Naive B cell (primary cell): ENCODE data around the gene SRP54. TPM values are rescaled to one million over a fixed set of nuclear protein-coding genes. Genes with fewer than 3 reads are reported as not detected.
"Not testable (repeated sequence)": the region's sequence is repeated elsewhere in the genome, so short reads cannot be mapped to it uniquely, and the experiment has no call there.

ENCODE experiments used
- ATAC-seq, 2 donors: fragments of 150-1000 bp; cut with Tn5 transposase; 2 replicates each; pipeline ENCODE4 v1.10.0; 2021; ENCODE audit warnings: low read depth in 2 of 2, mild to moderate bottlenecking in 2 of 2, moderate library complexity in 2 of 2
- DNase-seq: peaks from one replicate; pipeline ENCODE4 v3.0.0; 2022
- H3K27ac Mint-ChIP-seq, 6 donors: one replicate each; pipeline ENCODE4 v1.8.0; 2020 to 2022; ENCODE audit warnings: mild to moderate bottlenecking in 6 of 6, mixed read lengths in 6 of 6, moderate library complexity in 5 of 6, inconsistent platforms in 2 of 6
- H3K27me3 Mint-ChIP-seq, 3 donors: one replicate each; pipeline ENCODE4 v1.8.0; 2021 to 2022; ENCODE audit warnings: mixed read lengths in 3 of 3, mild to moderate bottlenecking in 1 of 3
- H3K36me3 Mint-ChIP-seq, 2 donors: one replicate each; pipeline ENCODE4 v1.8.0; 2020 to 2022; ENCODE audit warnings: mixed read lengths in 2 of 2, inconsistent platforms in 1 of 2, mild to moderate bottlenecking in 1 of 2
- H3K4me1 Mint-ChIP-seq, 3 donors: one replicate each; pipeline ENCODE4 v1.8.0; 2020 to 2022; ENCODE audit warnings: mixed read lengths in 3 of 3, inconsistent platforms in 1 of 3, mild to moderate bottlenecking in 1 of 3, moderate library complexity in 1 of 3
- H3K4me3 Mint-ChIP-seq, 8 donors: one replicate each; pipeline ENCODE4 v1.8.0; 2020 to 2022; ENCODE audit warnings: mild to moderate bottlenecking in 8 of 8, mixed read lengths in 8 of 8, moderate library complexity in 8 of 8, inconsistent platforms in 2 of 8
- H3K9me3 Mint-ChIP-seq, 7 donors: one replicate each; pipeline ENCODE4 v1.8.0; 2020 to 2022; ENCODE audit warnings: mixed read lengths in 7 of 7, mild to moderate bottlenecking in 5 of 7, inconsistent platforms in 2 of 7, moderate library complexity in 1 of 7
- polyA plus RNA-seq, 6 donors: library from polyadenylated mRNA; unstranded; fragments of 300-500 nt; fragmentation: Illumina TruSeq; gene quantifications; one replicate each; pipeline ENCODE4 v1.2.3, GENCODE V29; 2021; ENCODE audit warnings: low read depth in 6 of 6

SRP54 gene
- polyA plus RNA-seq, 6 donors from 2014 or later: 16.8 to 41.2 (median 29.3) TPM

DNA sequence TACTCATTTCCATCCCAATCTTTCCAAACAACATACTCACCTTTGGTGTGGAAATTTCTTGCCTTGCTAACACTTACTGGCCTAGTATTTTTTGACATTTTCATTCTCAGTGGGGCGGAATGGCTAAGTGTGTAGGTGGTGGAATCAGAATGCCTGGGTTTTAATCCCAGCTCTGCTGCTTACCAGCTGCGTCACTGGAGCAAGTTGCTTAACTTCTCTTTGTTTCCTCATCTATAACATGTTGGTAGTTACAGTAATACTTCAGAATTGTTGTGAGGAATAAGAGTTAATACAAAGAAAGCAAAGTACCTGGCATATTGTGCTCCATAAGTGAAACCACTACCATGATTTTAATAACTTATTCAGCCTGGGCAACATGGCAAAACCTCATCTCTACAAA, 60.3 kb downstream of the SRP54 start:
- Mint-ChIP-seq H3K27ac (peak overlapping the region; percentile 8 to 86 (median 73)), H3K27me3 (no peaks in the 10 kb centered on the region), H3K9me3 (no peaks in the 10 kb centered on the region), H3K4me1 (peaks cover 12 to 21% (median 16%) of the 10 kb centered on the region in 3 donors), H3K4me3 (no peak overlapping the region), H3K36me3 (no peaks in the 10 kb centered on the region)
- ATAC-seq: no peak
- no peak for DNase-seq

DNA sequence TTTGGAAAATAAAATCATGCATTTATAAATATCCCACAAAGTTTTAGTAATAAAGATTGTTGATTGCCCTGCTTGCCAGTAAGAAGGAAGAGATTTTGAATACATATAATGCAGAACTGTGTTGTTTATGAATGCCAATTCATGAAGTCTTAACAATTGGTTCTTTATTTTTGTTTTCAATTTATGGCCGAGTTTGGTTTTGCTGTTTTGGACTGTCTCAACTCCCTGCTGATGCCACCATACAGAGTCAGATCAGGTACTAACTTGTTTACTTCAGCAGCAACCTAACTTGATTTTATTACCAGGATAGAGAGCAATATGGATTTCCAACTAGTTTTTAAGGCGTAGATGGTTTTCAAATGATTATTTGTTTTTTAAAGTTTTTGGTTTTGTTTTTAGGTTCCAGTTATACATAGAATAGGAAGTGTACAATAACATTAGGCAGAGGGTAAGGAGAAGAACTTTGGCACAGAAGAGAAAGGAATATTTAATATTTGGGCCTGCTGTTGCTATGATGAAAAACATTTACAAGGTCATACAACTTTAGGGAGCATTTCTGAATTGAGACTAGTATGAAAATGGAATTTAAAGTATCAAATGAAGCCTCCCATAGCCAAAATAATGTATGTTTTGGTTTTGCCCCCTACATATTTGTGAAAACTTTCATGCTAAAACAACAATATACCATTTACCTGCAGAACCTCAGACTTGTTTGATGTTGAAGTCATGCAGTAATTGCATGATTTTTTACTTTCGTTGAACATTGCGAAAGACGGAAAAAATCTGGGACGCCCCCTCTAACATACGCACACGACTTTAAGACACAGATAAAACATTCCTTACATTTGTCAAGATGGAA, 62.4 kb downstream of the SRP54 start:
- peak overlapping the region; percentile 97 to 100 (median 99) for H3K27ac Mint-ChIP-seq
- H3K36me3 Mint-ChIP-seq: no peaks in the 10 kb centered on the region
- H3K9me3 Mint-ChIP-seq: no peaks in the 10 kb centered on the region
- peak in 1 of 2 donors; percentile 1 for ATAC-seq
- H3K4me3 Mint-ChIP-seq: peak overlapping the region; percentile 84 to 99 (median 94)
- DNase-seq: no peak
- peaks cover 12 to 21% (median 17%) of the 10 kb centered on the region in 3 donors for H3K4me1 Mint-ChIP-seq
- H3K27me3 Mint-ChIP-seq: no peaks in the 10 kb centered on the region

DNA sequence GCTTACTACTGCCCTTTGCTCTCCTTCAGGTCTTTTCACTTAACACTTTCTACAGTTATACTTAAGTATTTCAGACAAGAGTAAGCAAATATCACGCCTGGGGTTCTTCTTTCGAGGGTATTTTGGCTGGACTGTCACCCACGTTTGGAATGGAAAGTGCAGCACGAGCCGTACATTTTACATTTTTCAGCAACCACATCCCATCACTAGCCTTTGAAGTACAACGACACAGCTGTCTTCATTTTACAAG, 62.9 kb downstream of the SRP54 start:
- Mint-ChIP-seq H3K4me3 (peak overlapping the region; percentile 84 to 99 (median 94)), H3K27ac (peak overlapping the region; percentile 97 to 100 (median 99)), H3K9me3 (no peaks in the 10 kb centered on the region), H3K36me3 (no peaks in the 10 kb centered on the region), H3K4me1 (peaks cover 12 to 21% (median 17%) of the 10 kb centered on the region in 3 donors), H3K27me3 (no peaks in the 10 kb centered on the region)
- ATAC-seq (peak in 1 of 2 donors; percentile 3), DNase-seq (no peak)

DNA sequence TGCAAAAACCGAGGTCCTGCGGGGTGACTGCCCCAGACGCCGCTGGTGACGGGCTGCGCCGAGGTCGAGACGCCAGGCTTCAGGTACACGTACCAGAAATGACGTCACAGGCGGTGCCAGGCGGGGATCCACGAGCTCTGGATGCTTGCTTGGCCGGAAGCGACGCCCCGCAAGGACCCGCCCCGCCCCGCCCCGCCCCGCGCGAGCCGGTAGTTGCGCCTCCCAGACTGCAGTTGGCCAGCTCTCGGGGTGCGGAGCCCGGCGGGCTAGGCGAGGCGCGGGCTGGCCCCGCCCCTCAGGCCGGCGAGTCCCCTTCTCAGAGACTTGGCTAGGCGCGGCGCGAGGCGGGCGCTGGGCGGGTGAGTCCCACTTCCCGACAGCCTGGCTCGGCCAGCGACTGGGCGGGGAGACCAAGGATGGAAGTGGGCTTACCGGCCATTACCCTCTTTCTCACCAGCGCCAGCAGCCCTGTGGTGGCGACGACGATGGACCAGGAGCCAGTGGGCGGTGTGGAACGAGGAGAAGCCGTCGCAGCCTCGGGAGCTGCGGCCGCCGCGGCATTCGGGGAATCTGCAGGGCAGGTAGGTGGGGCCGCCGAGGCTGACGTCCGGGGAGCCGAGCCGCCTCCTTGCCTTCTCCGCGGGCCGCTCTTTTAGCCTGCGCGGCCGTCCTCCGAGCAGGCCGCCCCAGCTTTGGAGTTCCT, 63.4 kb downstream of the SRP54 start, which contains the start of gene FAM177A1:
Gene FAM177A1, plus strand, starts transcription at position 225 of the 703 bp plus-strand sequence. Its CDS starts 192 bp downstream, at position 417.
- Mint-ChIP-seq H3K9me3 (no peaks in the 10 kb centered on the region), H3K36me3 (no peaks in the 10 kb centered on the region), H3K4me1 (peaks cover 12 to 21% (median 17%) of the 10 kb centered on the region in 3 donors), H3K4me3 (peak within 1 kb of the TSS; percentile 84 to 99 (median 94)), H3K27me3 (no peaks in the 10 kb centered on the region), H3K27ac (peak within 1 kb of the TSS; percentile 98 to 100 (median 99))
- ATAC-seq (peak; percentile 85 to 87), DNase-seq (peak; percentile 97)

DNA sequence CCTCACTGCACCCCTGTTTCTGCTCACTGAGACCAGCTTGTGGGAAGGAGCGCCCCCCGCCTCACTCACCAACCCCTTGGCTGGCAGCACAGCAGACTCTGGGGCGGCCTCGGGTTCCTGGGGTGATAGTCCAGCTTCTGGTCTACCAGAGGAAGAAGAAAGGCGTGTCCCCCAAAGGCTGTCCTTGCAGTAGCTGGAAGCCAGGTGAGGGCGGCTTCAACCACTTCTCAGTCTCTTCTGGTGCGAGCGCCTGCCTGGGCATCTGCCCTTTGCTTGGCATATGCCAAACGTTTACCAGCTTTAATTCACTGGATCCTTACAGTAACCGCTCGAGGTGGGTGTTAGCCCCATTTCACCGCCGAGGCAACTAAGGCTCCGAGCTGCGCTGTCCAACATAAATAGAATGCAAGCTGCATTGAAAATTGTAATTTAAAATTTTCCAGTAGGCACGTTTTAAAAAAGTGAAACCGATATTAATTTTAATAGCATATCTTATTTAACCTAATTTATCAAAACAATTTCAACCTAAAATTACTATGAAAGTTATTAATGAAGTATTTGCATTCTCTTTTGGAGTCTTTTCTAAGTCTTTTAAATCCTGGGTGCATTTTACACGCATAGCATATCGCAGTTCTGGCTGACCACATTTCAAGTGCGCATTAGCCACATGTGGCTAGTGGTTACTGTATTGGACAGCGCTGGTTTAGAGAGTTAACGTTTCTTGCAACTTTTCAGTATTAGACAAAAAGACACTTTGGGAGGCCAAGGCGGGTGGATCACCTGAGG, 64.2 kb downstream of the SRP54 start:
- ATAC-seq (peak; percentile 3 to 5), DNase-seq (no peak)
- no peaks in the 10 kb centered on the region for H3K9me3 Mint-ChIP-seq
- peak overlapping the region; percentile 84 to 99 (median 94) for H3K4me3 Mint-ChIP-seq
- no peaks in the 10 kb centered on the region for H3K27me3 Mint-ChIP-seq
- peaks cover 12 to 21% (median 17%) of the 10 kb centered on the region in 3 donors for H3K4me1 Mint-ChIP-seq
- H3K36me3 Mint-ChIP-seq: no peaks in the 10 kb centered on the region
- H3K27ac Mint-ChIP-seq: peak overlapping the region; percentile 97 to 99 (median 98)

DNA sequence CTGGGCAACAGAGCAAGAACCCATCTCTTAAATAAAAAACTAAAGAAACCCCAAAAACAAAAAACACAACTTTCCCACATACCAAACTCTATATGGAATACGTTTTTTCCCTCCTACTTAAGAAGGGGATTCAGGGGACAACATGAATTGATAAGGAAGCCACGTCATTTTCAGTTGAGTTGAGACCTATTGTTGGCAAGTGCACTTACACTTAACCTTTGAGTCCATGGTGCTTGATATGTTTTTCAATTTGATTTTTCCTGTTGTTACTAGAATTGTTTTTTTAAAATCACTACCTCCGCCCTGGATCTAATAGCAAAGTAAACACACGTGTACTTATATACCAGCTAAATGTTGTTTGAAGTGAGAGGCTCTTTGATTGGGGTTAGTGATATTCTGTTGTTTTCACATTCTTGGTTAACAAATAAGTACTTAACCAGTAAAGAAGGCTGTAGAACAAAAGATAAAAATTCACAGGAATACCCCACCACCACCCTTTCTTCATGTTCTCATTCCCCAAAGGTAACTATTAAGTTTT, 65.3 kb downstream of the SRP54 start:
- Mint-ChIP-seq H3K4me1 (peaks cover 12 to 21% (median 17%) of the 10 kb centered on the region in 3 donors), H3K27ac (peak overlapping the region; percentile 24 to 91 (median 66)), H3K36me3 (peaks cover 0 to 2% of the 10 kb centered on the region in 2 donors), H3K4me3 (peak overlapping the region in 7 of 8 donors; percentile 40 to 96 (median 91)), H3K9me3 (no peaks in the 10 kb centered on the region), H3K27me3 (no peaks in the 10 kb centered on the region)
- ATAC-seq (no peak), DNase-seq (no peak)

DNA sequence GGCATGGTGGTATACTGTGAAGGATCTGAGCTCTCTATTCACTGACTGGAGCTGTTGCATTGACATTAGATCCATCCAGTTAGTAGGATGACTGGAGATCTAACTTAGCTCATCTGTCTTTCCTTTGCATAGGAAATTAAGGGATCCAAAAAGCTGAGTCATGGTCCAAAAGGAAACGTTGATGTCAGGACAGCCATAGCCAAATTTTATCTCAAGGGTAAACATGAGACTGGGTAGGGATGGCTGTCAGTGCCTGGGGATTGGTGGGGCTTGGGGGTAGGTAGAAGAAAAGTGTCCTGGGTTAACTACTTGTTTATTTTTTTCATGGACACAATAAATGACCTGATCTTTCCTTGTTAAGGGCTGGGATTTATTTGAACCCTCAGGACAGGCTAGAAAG, 67.9 kb downstream of the SRP54 start:
- Mint-ChIP-seq H3K36me3 (peaks cover 0 to 5% of the 10 kb centered on the region in 2 donors), H3K27ac (peak overlapping the region in 1 of 6 donors; percentile 37), H3K4me1 (peaks cover 5 to 12% (median 9%) of the 10 kb centered on the region in 3 donors), H3K27me3 (no peaks in the 10 kb centered on the region), H3K9me3 (no peaks in the 10 kb centered on the region), H3K4me3 (peak overlapping the region in 2 of 8 donors; percentile 35 to 36)
- DNase-seq (no peak), ATAC-seq (no peak)

DNA sequence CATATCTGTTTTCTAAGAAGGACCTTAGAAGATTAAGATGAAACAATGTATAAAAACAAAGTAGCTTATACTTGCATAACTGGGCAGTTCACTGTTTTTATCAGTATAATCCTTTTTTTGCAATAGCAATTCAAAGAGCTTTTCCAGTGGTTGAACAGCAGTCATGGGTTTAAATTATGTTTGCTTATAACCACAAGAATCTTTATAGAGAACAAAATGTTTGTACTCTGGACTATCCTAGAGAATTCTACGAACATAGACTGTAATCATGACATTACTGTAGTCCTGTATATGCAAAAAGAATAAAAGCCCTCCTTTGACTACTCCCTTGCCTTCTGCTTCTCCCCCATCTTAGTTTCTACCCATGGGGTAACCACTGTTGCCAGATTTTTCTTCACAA, 69.0 kb downstream of the SRP54 start:
- Mint-ChIP-seq H3K27ac (no peak overlapping the region), H3K27me3 (no peaks in the 10 kb centered on the region), H3K36me3 (peaks cover 0 to 5% of the 10 kb centered on the region in 2 donors), H3K4me1 (peaks cover 3 to 11% (median 8%) of the 10 kb centered on the region in 3 donors), H3K9me3 (no peaks in the 10 kb centered on the region), H3K4me3 (no peak overlapping the region)
- DNase-seq (no peak), ATAC-seq (no peak)

DNA sequence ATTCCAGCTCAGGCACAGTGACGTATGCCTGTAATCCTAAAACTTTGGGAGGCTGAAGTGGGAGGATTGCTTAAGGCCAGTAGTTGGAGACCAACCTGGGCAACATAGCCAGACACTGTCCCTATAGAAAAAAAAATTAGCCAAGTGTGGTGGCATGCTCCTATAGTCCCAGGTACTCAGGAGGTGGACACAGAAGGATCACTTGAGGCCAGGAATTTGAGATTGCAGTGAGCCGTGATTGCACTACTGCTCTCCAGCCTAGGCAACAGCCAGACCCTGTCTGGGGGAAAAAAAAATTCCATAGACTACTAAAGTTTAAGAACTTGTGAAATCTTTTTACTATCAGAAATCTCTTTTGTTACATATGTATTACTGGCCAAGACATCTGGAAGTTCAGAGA, 69.8 kb downstream of the SRP54 start:
- peaks cover 2 to 15% (median 3%) of the 10 kb centered on the region in 3 donors for H3K4me1 Mint-ChIP-seq
- DNase-seq (no peak), ATAC-seq (no peak)
- H3K9me3 Mint-ChIP-seq: no peaks in the 10 kb centered on the region
- no peak overlapping the region for H3K27ac Mint-ChIP-seq
- H3K4me3 Mint-ChIP-seq: no peak overlapping the region
- peaks cover 0 to 5% of the 10 kb centered on the region in 2 donors for H3K36me3 Mint-ChIP-seq
- no peaks in the 10 kb centered on the region for H3K27me3 Mint-ChIP-seq

DNA sequence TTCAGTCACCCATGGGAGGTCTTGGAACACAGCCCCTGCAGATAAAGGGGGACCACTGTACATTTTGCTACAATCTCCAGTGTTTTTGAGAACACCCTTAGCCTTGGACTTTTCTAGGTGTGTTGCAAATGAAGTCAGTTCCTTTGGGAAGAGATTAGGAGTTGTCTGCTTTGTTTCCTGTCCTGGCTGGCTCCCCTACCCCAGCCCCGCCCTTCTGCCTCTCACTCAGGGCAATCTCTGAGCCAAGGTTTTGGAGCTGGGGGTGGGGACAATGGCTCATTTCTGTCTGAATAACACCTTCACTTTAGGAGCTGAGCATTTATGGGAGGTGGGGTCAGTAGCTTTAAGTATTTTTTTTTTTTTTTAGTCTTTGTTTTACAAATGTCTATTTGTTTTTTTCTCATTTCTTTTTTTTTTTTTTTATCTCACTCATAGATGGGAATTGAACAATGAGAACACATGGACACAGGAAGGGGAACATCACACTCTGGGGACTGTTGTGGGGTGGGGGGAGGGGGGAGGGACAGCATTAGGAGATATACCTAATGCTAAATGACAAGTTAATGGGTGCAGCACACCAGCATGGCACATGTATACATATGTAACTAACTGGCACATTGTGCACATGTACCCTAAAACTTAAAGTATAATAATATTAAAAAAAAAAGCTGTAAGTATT, 78.5 kb downstream of the SRP54 start:
- not testable (repeated sequence) for H3K27ac Mint-ChIP-seq, H3K4me3 Mint-ChIP-seq, H3K36me3 Mint-ChIP-seq, H3K27me3 Mint-ChIP-seq, H3K9me3 Mint-ChIP-seq, ATAC-seq, DNase-seq, H3K4me1 Mint-ChIP-seq

DNA sequence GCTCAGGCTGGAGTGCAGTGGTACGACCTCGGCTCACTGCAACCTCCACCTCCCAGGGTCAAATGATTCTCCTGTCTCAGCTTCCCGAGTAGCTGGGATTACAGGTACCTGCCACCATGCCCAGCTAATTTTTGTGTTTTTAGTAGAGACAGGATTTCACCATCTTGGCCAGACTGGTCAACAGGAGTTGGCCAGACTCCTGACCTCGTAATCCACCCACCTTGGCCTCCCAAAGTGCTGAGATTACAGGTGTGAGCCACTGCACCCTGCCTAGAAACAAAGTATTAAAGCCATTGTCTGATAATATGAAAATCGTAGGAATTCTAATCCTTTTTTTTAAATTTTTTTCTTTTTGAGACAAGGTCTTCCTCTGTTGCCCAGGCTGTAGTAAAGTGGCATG, 82.9 kb downstream of the SRP54 start:
- not testable (repeated sequence) for H3K4me3 Mint-ChIP-seq, H3K27me3 Mint-ChIP-seq, H3K27ac Mint-ChIP-seq, DNase-seq, H3K4me1 Mint-ChIP-seq, ATAC-seq, H3K9me3 Mint-ChIP-seq
- H3K36me3 Mint-ChIP-seq: peaks cover 11 to 22% of the 10 kb centered on the region in 2 donors

DNA sequence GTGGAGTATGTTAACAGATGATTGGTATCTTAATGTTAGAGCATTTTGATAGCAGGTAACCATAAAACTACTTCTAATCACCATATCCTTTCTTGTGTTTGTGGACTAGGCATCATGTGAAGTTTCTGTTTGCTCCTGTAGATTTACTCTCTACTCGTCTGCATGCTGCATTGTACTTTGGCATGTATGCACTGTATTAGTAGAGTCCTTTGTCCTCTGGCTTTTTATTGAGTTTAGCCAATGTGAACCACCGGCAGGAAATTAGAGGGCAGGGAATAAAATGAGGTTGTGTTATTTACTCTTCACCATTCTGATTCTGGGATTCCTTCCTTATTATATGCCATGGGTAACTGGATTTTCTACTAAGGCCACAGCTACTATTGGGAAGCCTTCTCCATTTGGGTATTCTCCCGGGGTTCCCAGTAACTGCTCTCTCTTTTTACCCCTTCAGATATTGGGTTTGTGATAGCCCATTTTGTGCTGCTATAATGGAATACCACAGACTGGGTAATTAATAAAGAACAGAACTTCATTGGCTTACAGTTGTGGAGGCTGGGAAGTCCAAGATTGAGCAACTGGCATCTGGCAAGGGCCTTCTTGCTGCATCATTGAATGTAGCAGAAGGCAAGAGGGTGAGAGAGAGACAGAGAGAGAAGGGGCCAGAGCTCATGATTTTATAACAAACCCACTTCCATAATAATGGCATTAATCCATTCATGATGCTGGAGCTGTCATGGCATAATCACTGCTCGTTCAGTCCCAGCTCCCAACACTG, 85.6 kb downstream of the SRP54 start:
- H3K27me3 Mint-ChIP-seq: no peaks in the 10 kb centered on the region
- no peak overlapping the region for H3K27ac Mint-ChIP-seq
- peaks cover 0 to 4% (median 0%) of the 10 kb centered on the region in 3 donors for H3K4me1 Mint-ChIP-seq
- ATAC-seq: no peak
- H3K36me3 Mint-ChIP-seq: peaks cover 20 to 22% of the 10 kb centered on the region in 2 donors
- H3K4me3 Mint-ChIP-seq: no peak overlapping the region
- H3K9me3 Mint-ChIP-seq: peaks cover 0 to 4% (median 0%) of the 10 kb centered on the region in 7 donors
- DNase-seq: no peak
